Fibroblast of upper back skin (primary cell): ENCODE measurements around the gene MESP2.
A peak's percentile ranks its signal among the peaks of the same experiment; 100 is the strongest.

Experiments used
- DNase-seq: peaks from one replicate; pipeline ENCODE4 v3.0.0-alpha.2; 2013

Gene MESP2

GRCh38 chr15:89776274-89777072, at the start of gene MESP2:
MESP2 (plus strand) TSS chr15:89776332; CDS start chr15:89776358, 26 bp downstream.
- peak; percentile 74 for DNase-seq

GRCh38 chr15:89728254-89728653, 47.9 kb upstream of the MESP2 start:
- DNase-seq: no peak

GRCh38 chr15:89731275-89731674, 44.9 kb upstream of the MESP2 start:
- DNase-seq: no peak

GRCh38 chr15:89732451-89733172, 43.5 kb upstream of the MESP2 start:
- DNase-seq: no peak

- no peak for DNase-seq
Measured at GRCh38 chr15:89735773-89736172, 40.4 kb upstream of the MESP2 start.

GRCh38 chr15:89740137-89740536, 36.0 kb upstream of the MESP2 start:
- DNase-seq: peak; percentile 72

GRCh38 chr15:89743011-89743410, 33.1 kb upstream of the MESP2 start:
- no peak for DNase-seq

- no peak for DNase-seq
Measured at GRCh38 chr15:89743594-89743993, 32.5 kb upstream of the MESP2 start.

GRCh38 chr15:89745131-89745530, 31.0 kb upstream of the MESP2 start:
- DNase-seq: no peak

GRCh38 chr15:89745768-89746167, 30.4 kb upstream of the MESP2 start:
- DNase-seq: no peak

GRCh38 chr15:89746386-89746780, 29.7 kb upstream of the MESP2 start:
- DNase-seq: no peak

- no peak for DNase-seq
Measured at GRCh38 chr15:89747708-89748682, 28.1 kb upstream of the MESP2 start.

GRCh38 chr15:89749054-89749453, 27.1 kb upstream of the MESP2 start:
- DNase-seq: no peak

GRCh38 chr15:89749526-89749925, 26.6 kb upstream of the MESP2 start:
- DNase-seq: no peak

GRCh38 chr15:89749951-89750559, 26.1 kb upstream of the MESP2 start:
- DNase-seq: no peak

- peak; percentile 89 for DNase-seq
Measured at GRCh38 chr15:89750560-89751542, 25.3 kb upstream of the MESP2 start, which contains the start of gene MESP1. MESP1 (minus strand) TSS chr15:89751249; CDS start chr15:89751231, 18 bp downstream.

GRCh38 chr15:89751748-89752147, 24.4 kb upstream of the MESP2 start:
- DNase-seq: no peak

- DNase-seq: no peak
Measured at GRCh38 chr15:89753855-89754254, 22.3 kb upstream of the MESP2 start.

GRCh38 chr15:89754361-89755154, 21.6 kb upstream of the MESP2 start:
- DNase-seq: no peak

GRCh38 chr15:89755701-89756100, 20.4 kb upstream of the MESP2 start:
- DNase-seq: no peak
